ENCODE data around the gene ZRANB3. TPM values are rescaled to one million over a fixed set of nuclear protein-coding genes. Genes with fewer than 3 reads are reported as not detected.
"Not testable (repeated sequence)": the region's sequence is repeated elsewhere in the genome, so short reads cannot be mapped to it uniquely, and the experiment has no call there.

Gene ZRANB3
- 10 to 100 TPM in 3 of 5 donors, 1 to 10 TPM in 2; 6.4 to 14.0 (median 10.3) TPM for polyA plus RNA-seq (ENCODE audit: insufficient read depth in 1 of 5, insufficient read length in 5 of 5, low replicate concordance in 1 of 5)
- long read RNA-seq, donor 1, partial matches to known transcripts, result 126 of 277 reads
- long read RNA-seq, donor 1, other reads (novel, unspliced or antisense), result 151 of 277 reads
- long read RNA-seq, donor 2, result 0 reads
- long read RNA-seq, donor 3, partial matches to known transcripts, result 21 of 27 reads
- long read RNA-seq, donor 3, other reads (novel, unspliced or antisense), result 6 of 27 reads
- long read RNA-seq, donor 4, partial matches to known transcripts, result 5 of 5 reads
- long read RNA-seq, donor 4, other reads (novel, unspliced or antisense), result 0 of 5 reads
- long read RNA-seq, donor 5, result 0 reads
- long read RNA-seq, donor 6, result 0 reads
- long read RNA-seq, donor 7, result 0 reads
- long read RNA-seq, donor 8, result 0 reads

GRCh38 chr2:135530313-135531230, at the start of gene ZRANB3:
TSS of gene ZRANB3 (minus strand) at chr2:135531218.
- peak; percentile 95 to 97 for DNase-seq

GRCh38 chr2:135573620-135574019, 42.6 kb upstream of the ZRANB3 start:
- DNase-seq, result no peak

GRCh38 chr2:135570884-135571283, 39.9 kb upstream of the ZRANB3 start:
- DNase-seq, result no peak

- DNase-seq, result no peak
Observed at GRCh38 chr2:135563793-135564192, 32.8 kb upstream of the ZRANB3 start.

GRCh38 chr2:135561925-135562324, 30.9 kb upstream of the ZRANB3 start:
- DNase-seq, result no peak

GRCh38 chr2:135557530-135557929, 26.5 kb upstream of the ZRANB3 start:
- no peak for DNase-seq

- no peak for DNase-seq
Observed at GRCh38 chr2:135555311-135555710, 24.3 kb upstream of the ZRANB3 start.

GRCh38 chr2:135552887-135553286, 21.9 kb upstream of the ZRANB3 start:
- no peak for DNase-seq

GRCh38 chr2:135551356-135551755, 20.3 kb upstream of the ZRANB3 start:
- no peak for DNase-seq

- DNase-seq, result no peak
Observed at GRCh38 chr2:135547311-135547710, 16.3 kb upstream of the ZRANB3 start.

GRCh38 chr2:135546436-135546835, 15.4 kb upstream of the ZRANB3 start:
- no peak for DNase-seq

- not testable (repeated sequence) for DNase-seq
Observed at GRCh38 chr2:135533545-135533944, 2.5 kb upstream of the ZRANB3 start.

- DNase-seq, result no peak
Observed at GRCh38 chr2:135532581-135532980, 1.6 kb upstream of the ZRANB3 start.

- DNase-seq, result peak; percentile 100
Observed at GRCh38 chr2:135531231-135532197, 496 bp upstream of the ZRANB3 start, which contains the start of gene R3HDM1. TSS of gene R3HDM1 (plus strand) at chr2:135531484. CDS start at chr2:135604846, 73,362 bp downstream.

GRCh38 chr2:135528006-135528405, 3.0 kb downstream of the ZRANB3 start:
- no peak for DNase-seq

- DNase-seq, result no peak
Observed at GRCh38 chr2:135525786-135526185, 5.2 kb downstream of the ZRANB3 start.

GRCh38 chr2:135512099-135512498, 18.9 kb downstream of the ZRANB3 start:
- no peak for DNase-seq

GRCh38 chr2:135510577-135510976, 20.4 kb downstream of the ZRANB3 start:
- no peak for DNase-seq

- DNase-seq, result no peak
Observed at GRCh38 chr2:135504811-135505210, 26.2 kb downstream of the ZRANB3 start.

GRCh38 chr2:135498588-135498987, 32.4 kb downstream of the ZRANB3 start:
- not testable (repeated sequence) for DNase-seq

GRCh38 chr2:135494917-135495316, 36.1 kb downstream of the ZRANB3 start:
- DNase-seq, result no peak

Measured in right lung (tissue), 10 donors.